Memory B cell (primary cell): ENCODE results near the gene C4BPB.

Experiments
- ATAC-seq: fragments of 150-1000 bp; cut with Tn5 transposase; 2 replicates; pipeline ENCODE4 v1.10.0; 2021; ENCODE audit warnings: low read depth, mild to moderate bottlenecking, moderate library complexity
- DNase-seq, 2 donors: peaks; one replicate each; pipeline ENCODE4 v3.0.0; 2022; ENCODE audit warnings: low spot score in 2 of 2
- H3K27ac Mint-ChIP-seq: one replicate; pipeline ENCODE4 v1.8.0; 2022; ENCODE audit warnings: mild to moderate bottlenecking, moderate library complexity, mixed read lengths
- H3K27me3 Mint-ChIP-seq: one replicate; pipeline ENCODE4 v1.8.0; 2022; ENCODE audit warnings: mixed read lengths
- H3K36me3 Mint-ChIP-seq: one replicate; pipeline ENCODE4 v1.8.0; 2022; ENCODE audit warnings: mild to moderate bottlenecking, mixed read lengths
- H3K4me1 Mint-ChIP-seq: one replicate; pipeline ENCODE4 v1.8.0; 2022; ENCODE audit warnings: mixed read lengths
- H3K4me3 Mint-ChIP-seq: one replicate; pipeline ENCODE4 v1.8.0; 2022; ENCODE audit warnings: mild to moderate bottlenecking, moderate library complexity, mixed read lengths
- H3K9me3 Mint-ChIP-seq: one replicate; pipeline ENCODE4 v1.8.0; 2022; ENCODE audit warnings: mixed read lengths

The C4BPB gene

DNA sequence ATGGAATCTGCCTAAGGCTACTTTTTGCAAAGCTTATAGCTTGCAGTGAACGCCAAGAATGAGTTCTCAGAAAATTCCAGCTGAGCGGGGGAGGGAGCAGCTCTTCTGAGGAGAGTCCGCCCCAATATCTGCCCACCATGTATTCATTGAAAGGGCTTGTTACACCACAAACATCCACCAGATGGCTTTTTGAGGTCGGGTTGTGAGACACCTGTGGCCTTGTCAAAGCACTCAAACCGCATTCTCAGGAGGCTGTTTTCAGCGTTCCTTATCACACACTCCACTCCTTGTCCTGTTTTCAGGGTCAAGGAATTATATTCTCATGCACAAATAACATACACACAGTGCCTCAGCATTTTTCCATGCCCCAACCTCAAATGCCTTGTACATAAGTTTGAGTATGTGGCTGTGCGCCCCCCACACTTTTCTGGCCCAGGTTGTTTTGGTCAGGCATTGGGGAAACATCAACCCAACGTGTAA, 3.9 kb upstream of the C4BPB start:
- Mint-ChIP-seq H3K36me3 (no peaks in the 10 kb centered on the region), H3K4me3 (no peak overlapping the region), H3K27me3 (peaks cover 2% of the 10 kb centered on the region), H3K27ac (no peak overlapping the region), H3K9me3 (no peaks in the 10 kb centered on the region), H3K4me1 (peaks cover 9% of the 10 kb centered on the region)
- peak; percentile 86 for ATAC-seq
- DNase-seq: peak; percentile 53 to 64

- no peak overlapping the region for H3K4me3 Mint-ChIP-seq
- ATAC-seq (no peak), DNase-seq (no peak)
- peaks cover 9% of the 10 kb centered on the region for H3K4me1 Mint-ChIP-seq
- no peaks in the 10 kb centered on the region for H3K36me3 Mint-ChIP-seq
- H3K27me3 Mint-ChIP-seq: peaks cover 2% of the 10 kb centered on the region
- no peaks in the 10 kb centered on the region for H3K9me3 Mint-ChIP-seq
- no peak overlapping the region for H3K27ac Mint-ChIP-seq
Measured at GRCh38 chr1:207085887-207086286, 2.8 kb upstream of the C4BPB start.

DNA sequence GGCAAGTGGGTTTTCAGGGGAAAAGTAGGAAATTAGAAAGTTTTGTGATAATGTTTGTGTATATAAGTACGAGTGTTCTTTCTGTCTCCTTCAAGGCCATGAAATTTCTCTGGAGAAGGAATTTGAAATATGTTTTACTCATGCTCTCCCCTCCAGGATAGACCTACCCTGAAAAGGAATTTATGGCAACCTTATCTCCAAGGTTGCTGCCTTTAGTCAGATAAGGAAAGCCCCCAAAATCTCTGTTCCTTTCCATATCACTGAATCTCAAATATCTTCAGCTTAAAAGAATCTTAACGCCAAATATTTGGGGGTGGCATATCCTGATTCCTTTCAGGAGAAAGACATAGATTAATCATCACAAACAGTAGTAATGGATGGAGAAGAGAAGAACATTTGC, 499 bp upstream of the C4BPB start:
- no peak for ATAC-seq
- H3K27me3 Mint-ChIP-seq: peaks cover 2% of the 10 kb centered on the region
- peaks cover 9% of the 10 kb centered on the region for H3K4me1 Mint-ChIP-seq
- no peaks in the 10 kb centered on the region for H3K9me3 Mint-ChIP-seq
- H3K27ac Mint-ChIP-seq: no peak overlapping the region
- H3K4me3 Mint-ChIP-seq: no peak overlapping the region
- DNase-seq: no peak
- H3K36me3 Mint-ChIP-seq: no peaks in the 10 kb centered on the region

DNA sequence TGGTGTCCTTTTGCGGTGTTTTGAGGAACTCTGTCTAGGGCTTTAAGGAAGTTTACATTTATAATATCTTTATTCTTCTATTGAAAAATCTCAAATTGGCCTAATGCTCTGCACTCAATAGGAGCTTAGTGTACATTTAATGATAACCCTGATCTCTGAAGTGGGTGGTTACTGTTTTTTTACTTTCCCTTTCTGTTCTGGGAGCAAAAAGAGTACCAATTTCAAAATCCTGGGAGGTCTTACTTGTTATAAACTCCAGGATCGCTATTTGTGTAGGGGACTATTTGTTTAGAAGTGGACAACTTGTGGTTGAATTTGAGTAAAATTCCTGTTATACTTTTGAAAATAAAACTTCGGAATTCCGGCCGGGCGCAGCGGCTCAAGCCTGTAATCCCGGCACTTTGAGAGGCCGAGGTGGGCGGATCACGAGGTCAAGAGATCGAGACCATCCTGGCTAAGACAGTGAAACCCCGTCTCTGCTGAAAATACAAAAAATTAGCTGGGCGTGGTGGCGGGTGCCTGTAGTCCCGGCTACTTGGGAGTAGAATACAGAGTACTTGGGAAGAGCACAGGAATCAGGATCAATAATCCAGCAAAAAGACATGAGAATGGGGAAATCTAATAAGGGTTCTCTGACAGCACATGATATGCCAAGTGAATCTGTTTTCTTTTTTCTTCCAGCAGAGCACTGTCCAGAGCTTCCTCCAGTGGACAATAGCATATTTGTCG, 1.1 kb downstream of the C4BPB start:
- peaks cover 6% of the 10 kb centered on the region for H3K4me1 Mint-ChIP-seq
- no peaks in the 10 kb centered on the region for H3K27me3 Mint-ChIP-seq
- peak overlapping the region; percentile 53 for H3K4me3 Mint-ChIP-seq
- H3K9me3 Mint-ChIP-seq: no peaks in the 10 kb centered on the region
- H3K27ac Mint-ChIP-seq: peak overlapping the region; percentile 59
- no peak for ATAC-seq
- DNase-seq: no peak
- H3K36me3 Mint-ChIP-seq: no peaks in the 10 kb centered on the region

DNA sequence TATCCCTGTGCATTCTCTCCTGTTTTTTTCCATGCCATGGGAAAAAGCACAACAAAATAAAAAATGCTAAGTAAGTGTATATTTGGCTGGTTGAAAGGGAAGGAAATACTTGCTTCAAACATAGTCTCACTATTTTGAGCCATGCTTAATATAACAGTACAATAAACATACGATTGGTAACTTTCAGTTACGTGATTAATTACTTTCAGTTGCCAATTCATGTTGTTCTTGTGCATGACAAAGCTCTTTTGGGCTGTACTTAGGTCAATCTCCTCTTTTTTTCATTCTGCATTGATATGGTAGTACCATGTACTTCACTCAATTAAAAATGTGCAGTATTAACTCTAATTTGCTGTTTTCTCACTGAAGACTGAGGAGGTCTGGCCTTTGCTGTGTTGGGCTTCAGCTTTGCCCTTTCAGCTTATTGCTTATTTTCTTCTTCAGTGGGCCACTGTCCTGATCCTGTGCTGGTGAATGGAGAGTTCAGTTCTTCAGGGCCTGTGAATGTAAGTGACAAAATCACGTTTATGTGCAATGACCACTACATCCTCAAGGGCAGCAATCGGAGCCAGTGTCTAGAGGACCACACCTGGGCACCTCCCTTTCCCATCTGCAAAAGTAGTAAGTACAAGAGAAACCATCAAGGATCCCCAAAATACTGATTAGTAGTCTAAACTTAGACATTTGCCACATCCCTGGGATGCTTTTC, 2.7 kb downstream of the C4BPB start:
- no peaks in the 10 kb centered on the region for H3K9me3 Mint-ChIP-seq
- H3K27ac Mint-ChIP-seq: no peak overlapping the region
- peaks cover 1% of the 10 kb centered on the region for H3K27me3 Mint-ChIP-seq
- H3K4me3 Mint-ChIP-seq: no peak overlapping the region
- no peak for ATAC-seq
- H3K4me1 Mint-ChIP-seq: peaks cover 5% of the 10 kb centered on the region
- H3K36me3 Mint-ChIP-seq: no peaks in the 10 kb centered on the region
- no peak for DNase-seq

DNA sequence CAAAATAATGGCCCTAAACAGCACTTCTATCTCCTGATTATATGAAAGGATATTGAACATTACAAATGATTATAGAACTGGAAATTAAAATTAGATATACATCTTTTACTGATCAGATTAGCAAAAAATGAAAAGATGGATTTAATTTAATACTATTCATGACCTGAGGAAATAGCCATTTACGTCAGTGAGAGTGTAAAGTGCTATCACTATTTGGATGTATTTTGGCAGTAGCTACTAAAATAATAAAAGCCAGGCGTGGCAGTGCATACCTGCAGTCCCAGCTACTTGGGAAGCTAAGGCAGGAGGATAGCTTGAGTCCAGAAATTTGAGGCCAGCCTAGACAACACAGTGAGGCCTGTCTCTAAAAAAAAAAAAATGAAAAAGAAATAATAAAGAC, 5.3 kb downstream of the C4BPB start:
- H3K36me3 Mint-ChIP-seq: no peaks in the 10 kb centered on the region
- H3K4me1 Mint-ChIP-seq: peaks cover 7% of the 10 kb centered on the region
- H3K27ac Mint-ChIP-seq: no peak overlapping the region
- DNase-seq (no peak), ATAC-seq (no peak)
- H3K9me3 Mint-ChIP-seq: no peaks in the 10 kb centered on the region
- peaks cover 1% of the 10 kb centered on the region for H3K27me3 Mint-ChIP-seq
- H3K4me3 Mint-ChIP-seq: no peak overlapping the region

GRCh38 chr1:207097871-207098324, 9.2 kb downstream of the C4BPB start:
- ATAC-seq (no peak), DNase-seq (no peak)
- peaks cover 3% of the 10 kb centered on the region for H3K4me1 Mint-ChIP-seq
- H3K27ac Mint-ChIP-seq: no peak overlapping the region
- peaks cover 12% of the 10 kb centered on the region for H3K27me3 Mint-ChIP-seq
- H3K4me3 Mint-ChIP-seq: no peak overlapping the region
- no peaks in the 10 kb centered on the region for H3K36me3 Mint-ChIP-seq
- no peaks in the 10 kb centered on the region for H3K9me3 Mint-ChIP-seq

- H3K4me3 Mint-ChIP-seq: no peak overlapping the region
Measured at GRCh38 chr1:207101720-207102119, 13.1 kb downstream of the C4BPB start.

GRCh38 chr1:207102146-207102545, 13.5 kb downstream of the C4BPB start:
- H3K36me3 Mint-ChIP-seq: no peaks in the 10 kb centered on the region
- peaks cover 11% of the 10 kb centered on the region for H3K27me3 Mint-ChIP-seq
- no peak for ATAC-seq
- H3K4me1 Mint-ChIP-seq: no peaks in the 10 kb centered on the region
- no peak overlapping the region for H3K27ac Mint-ChIP-seq
- DNase-seq: no peak
- no peak overlapping the region for H3K4me3 Mint-ChIP-seq
- H3K9me3 Mint-ChIP-seq: no peaks in the 10 kb centered on the region

More at GRCh38 chr1:207101720-207102119, 13.1 kb downstream of the C4BPB start:
- Mint-ChIP-seq H3K9me3 (no peaks in the 10 kb centered on the region), H3K27me3 (peaks cover 11% of the 10 kb centered on the region), H3K4me1 (no peaks in the 10 kb centered on the region), H3K36me3 (no peaks in the 10 kb centered on the region), H3K27ac (no peak overlapping the region)
- ATAC-seq (no peak), DNase-seq (no peak)

DNA sequence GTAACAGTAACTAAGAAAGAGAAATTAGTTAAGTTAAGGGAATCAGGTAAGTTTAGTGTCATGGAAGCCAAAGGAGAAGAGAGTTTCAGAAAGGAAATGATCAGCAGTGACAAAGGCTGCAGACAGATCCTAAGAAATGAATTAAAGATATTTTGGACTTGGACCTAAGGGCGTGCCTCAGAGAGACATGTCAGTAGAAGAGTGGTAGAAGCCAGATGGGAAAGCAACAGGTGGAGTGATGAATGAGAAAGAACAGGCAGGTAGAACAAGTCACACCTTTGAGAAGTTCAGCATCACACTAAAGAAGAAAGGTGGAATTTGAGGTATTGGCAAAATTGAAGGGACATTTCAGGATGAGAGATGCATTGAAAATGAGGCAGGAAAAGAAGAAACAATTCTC, 14.0 kb downstream of the C4BPB start:
- ATAC-seq (no peak), DNase-seq (no peak)
- no peaks in the 10 kb centered on the region for H3K9me3 Mint-ChIP-seq
- no peak overlapping the region for H3K4me3 Mint-ChIP-seq
- H3K27ac Mint-ChIP-seq: no peak overlapping the region
- H3K27me3 Mint-ChIP-seq: peaks cover 12% of the 10 kb centered on the region
- H3K4me1 Mint-ChIP-seq: no peaks in the 10 kb centered on the region
- no peaks in the 10 kb centered on the region for H3K36me3 Mint-ChIP-seq

GRCh38 chr1:207103892-207104373, 15.3 kb downstream of the C4BPB start, which contains the start of gene C4BPA:
TSS of gene C4BPA (plus strand) at chr1:207104233. CDS start at chr1:207113026, 8,793 bp downstream.
- no peak within 1 kb of the TSS for H3K4me3 Mint-ChIP-seq
- H3K27ac Mint-ChIP-seq: no peak within 1 kb of the TSS
- ATAC-seq (no peak), DNase-seq (no peak)
- H3K9me3 Mint-ChIP-seq: no peaks in the 10 kb centered on the region
- peaks cover 14% of the 10 kb centered on the region for H3K27me3 Mint-ChIP-seq
- H3K36me3 Mint-ChIP-seq: no peaks in the 10 kb centered on the region
- no peaks in the 10 kb centered on the region for H3K4me1 Mint-ChIP-seq

- ATAC-seq: no peak
- no peak overlapping the region for H3K4me3 Mint-ChIP-seq
- H3K27me3 Mint-ChIP-seq: peaks cover 12% of the 10 kb centered on the region
- no peak overlapping the region for H3K27ac Mint-ChIP-seq
- no peak for DNase-seq
- H3K9me3 Mint-ChIP-seq: no peaks in the 10 kb centered on the region
- no peaks in the 10 kb centered on the region for H3K36me3 Mint-ChIP-seq
- H3K4me1 Mint-ChIP-seq: no peaks in the 10 kb centered on the region
Measured at GRCh38 chr1:207109004-207109403, 20.3 kb downstream of the C4BPB start.

GRCh38 chr1:207112616-207113296, 24.1 kb downstream of the C4BPB start:
- H3K27ac Mint-ChIP-seq: no peak overlapping the region
- H3K27me3 Mint-ChIP-seq: peaks cover 9% of the 10 kb centered on the region
- ATAC-seq (no peak), DNase-seq (no peak)
- H3K36me3 Mint-ChIP-seq: no peaks in the 10 kb centered on the region
- no peaks in the 10 kb centered on the region for H3K9me3 Mint-ChIP-seq
- no peaks in the 10 kb centered on the region for H3K4me1 Mint-ChIP-seq
- no peak overlapping the region for H3K4me3 Mint-ChIP-seq

DNA sequence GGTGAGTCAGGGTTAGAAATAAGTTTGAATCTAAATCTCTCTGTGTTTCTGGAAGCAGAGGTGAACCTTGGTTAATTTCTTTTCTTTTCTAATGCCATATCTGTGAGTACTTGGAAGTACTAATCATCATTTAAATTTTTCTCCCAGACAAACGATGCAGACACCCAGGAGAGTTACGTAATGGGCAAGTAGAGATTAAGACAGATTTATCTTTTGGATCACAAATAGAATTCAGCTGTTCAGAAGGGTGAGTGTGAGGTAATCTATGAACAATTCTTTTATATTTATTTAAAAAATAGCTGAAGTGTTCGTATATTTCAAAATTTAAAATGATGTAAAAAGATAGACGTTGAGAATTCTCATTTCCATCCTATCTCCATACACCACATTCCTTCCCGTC, 26.6 kb downstream of the C4BPB start:
- DNase-seq (no peak), ATAC-seq (no peak)
- Mint-ChIP-seq H3K36me3 (no peaks in the 10 kb centered on the region), H3K27me3 (peaks cover 2% of the 10 kb centered on the region), H3K4me3 (no peak overlapping the region), H3K9me3 (no peaks in the 10 kb centered on the region), H3K27ac (no peak overlapping the region), H3K4me1 (no peaks in the 10 kb centered on the region)
